Gastrocnemius medialis (tissue), 4 donors: ENCODE measurements around the gene SPACA9.

Experiments used
- CTCF ChIP-seq, 5 experiments: fragments of 450-650 bp in 3 of 5; fragments of 200-600 bp in 2 of 5; sonication (generic) in 2 of 5; IDR thresholded peaks in 4 of 5; conservative IDR thresholded peaks in 1 of 5; 1 replicate in 4 of 5; 2 replicates in 1 of 5; pipeline ENCODE4 v1.5.1; 2016 to 2019; ENCODE audit warnings: antibody characterized with exemption in 5 of 5, mild to moderate bottlenecking in 3 of 5, moderate library complexity in 3 of 5
- POLR2A ChIP-seq, 2 donors: fragments of 450-650 bp; IDR thresholded peaks; one replicate each; pipeline ENCODE4 v1.6.1; 2017; ENCODE audit warnings: antibody characterized with exemption in 2 of 2, mild to moderate bottlenecking in 2 of 2, moderate library complexity in 2 of 2

DNA sequence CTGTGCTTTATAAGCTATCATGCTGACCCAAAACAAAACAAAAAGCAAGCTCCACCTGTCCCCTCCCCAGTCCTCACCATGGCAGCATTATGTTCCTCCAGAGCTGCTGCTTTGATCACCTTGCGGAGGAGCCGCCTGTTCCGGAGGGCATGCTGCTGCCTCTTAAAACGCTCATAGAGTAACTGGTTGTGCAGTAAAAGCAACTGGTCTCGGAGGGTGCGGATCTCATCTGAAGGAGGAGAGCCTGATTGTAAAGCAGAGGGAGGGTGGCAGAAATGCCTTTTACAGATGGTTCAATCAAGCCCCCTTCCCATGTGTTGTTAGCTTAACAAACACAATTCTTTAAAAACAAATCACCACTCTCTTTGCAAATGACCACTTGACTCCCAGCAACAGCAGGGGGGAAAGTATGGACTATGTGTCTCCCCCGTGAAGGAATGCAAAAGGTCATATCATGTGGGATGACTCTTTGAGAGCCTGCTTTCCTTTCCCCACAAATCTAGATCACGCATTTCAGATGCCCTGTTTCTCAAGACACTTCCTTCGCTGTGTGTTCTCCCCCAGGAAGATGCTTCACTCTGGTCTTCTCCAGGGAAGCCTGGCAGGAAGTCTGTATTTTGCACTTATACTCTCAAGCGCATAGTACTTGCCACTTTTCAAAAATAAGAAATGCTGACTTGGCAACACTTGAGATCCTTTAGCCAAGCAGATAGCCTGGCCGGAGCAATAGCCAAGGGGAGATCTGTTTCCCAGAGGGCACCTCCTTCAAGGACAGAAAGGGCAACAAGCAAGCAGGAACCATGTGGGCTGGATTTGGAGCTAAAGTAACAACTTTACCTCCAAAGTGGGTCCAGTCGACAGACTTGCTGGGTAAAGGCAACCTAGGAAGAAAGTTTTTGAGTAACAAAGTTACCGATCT lies 25.1 kb downstream of the SPACA9 start:
- no peak for TF ChIP-seq CTCF (IDR thresholded peaks at IDR 0.05 in 4 of 5, conservative IDR thresholded peaks at IDR 0.05 in 1 of 5)
- TF ChIP-seq POLR2A (IDR thresholded peaks at IDR 0.05): no peak
